HUES64 (cell line): ENCODE measurements around the gene FXR1.

Source experiments
- H3K27ac ChIP-seq: 2 replicates; pipeline ENCODE4 v1.7.0; 2013; ENCODE audit warnings: low read depth, low read length, inconsistent platforms
- H3K27me3 ChIP-seq: 2 replicates; pipeline ENCODE4 v1.6.1; 2013; ENCODE audit warnings: mild to moderate bottlenecking, low read length; ENCODE audit not compliant: insufficient read depth
- H3K36me3 ChIP-seq: 2 replicates; pipeline ENCODE4 v1.6.1; 2013; ENCODE audit warnings: mild to moderate bottlenecking, low read length; ENCODE audit not compliant: insufficient read depth
- H3K4me1 ChIP-seq: 2 replicates; pipeline ENCODE4 v1.6.1; 2013; ENCODE audit warnings: mild to moderate bottlenecking, low read length, moderate library complexity; ENCODE audit not compliant: insufficient read depth
- H3K4me3 ChIP-seq: 2 replicates; pipeline ENCODE4 v1.5.1; 2013; ENCODE audit warnings: mild to moderate bottlenecking, low read length, moderate library complexity
- H3K9ac ChIP-seq: 2 replicates; pipeline ENCODE4 v1.6.1; 2013; ENCODE audit warnings: mild to moderate bottlenecking, low read depth, low read length
- H3K9me3 ChIP-seq: 2 replicates; pipeline ENCODE4 v1.6.1; 2013; ENCODE audit warnings: low read depth, low read length; ENCODE audit not compliant: insufficient read depth
- whole genome bisulfite sequencing: fragments of 150-250, 120-280 bp; methylation state at CpG from one replicate; pipeline ENCODE4 v1.1.7; 2013; ENCODE audit warnings: missing lambda C conversion rate; 5-methylcytosine and 5-hydroxymethylcytosine counted together

FXR1 gene

DNA sequence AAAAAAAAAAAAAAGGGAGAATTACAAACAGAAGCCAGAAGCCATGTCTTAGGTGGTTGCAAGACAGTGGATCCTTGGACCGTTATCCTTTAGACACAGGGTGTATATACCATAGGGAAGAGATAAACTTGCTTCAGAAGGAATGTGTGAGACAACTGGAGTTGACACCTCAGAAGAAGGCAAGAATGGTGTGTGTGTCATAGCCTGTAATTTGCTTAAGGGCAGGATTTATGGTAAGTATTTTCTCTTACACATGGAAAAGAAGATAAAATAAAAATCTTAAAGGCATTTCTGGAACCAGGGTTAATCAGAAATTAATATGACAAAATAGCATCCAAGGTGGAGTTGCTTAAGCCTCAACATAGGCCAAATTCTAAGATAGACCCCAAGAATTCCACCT, 96.3 kb downstream of the FXR1 start:
- no peak overlapping the region for H3K4me3 ChIP-seq
- H3K27ac ChIP-seq = no peak overlapping the region
- WGBS = 88% methylated on average over 1 of the region's 1 CpG

GRCh38 chr3:181009225-181009624, 96.8 kb downstream of the FXR1 start:
- Histone ChIP-seq H3K27ac (no peak overlapping the region), H3K9ac (no peak overlapping the region)
- 75% methylated on average over 5 of the region's 5 CpGs for WGBS

More for the DNA sequence above, 96.3 kb downstream of the FXR1 start:
- H3K9ac ChIP-seq = no peak overlapping the region
- no peaks in the 10 kb centered on the region for H3K36me3 ChIP-seq
- no peaks in the 10 kb centered on the region for H3K9me3 ChIP-seq
- H3K4me1 ChIP-seq = peaks cover 6% of the 10 kb centered on the region; the same call in 1 of the 2 replicates
- no peaks in the 10 kb centered on the region for H3K27me3 ChIP-seq

GRCh38 chr3:181017690-181018089, 105.2 kb downstream of the FXR1 start:
- Histone ChIP-seq H3K4me1 (no peaks in the 10 kb centered on the region), H3K9me3 (no peaks in the 10 kb centered on the region), H3K9ac (no peak overlapping the region), H3K27ac (no peak overlapping the region), H3K27me3 (no peaks in the 10 kb centered on the region), H3K36me3 (no peaks in the 10 kb centered on the region), H3K4me3 (no peak overlapping the region)
- 100% methylated on average over 2 of the region's 2 CpGs for WGBS

More at GRCh38 chr3:181009225-181009624, 96.8 kb downstream of the FXR1 start:
- H3K36me3 ChIP-seq = no peaks in the 10 kb centered on the region
- no peaks in the 10 kb centered on the region for H3K27me3 ChIP-seq
- H3K4me3 ChIP-seq = no peak overlapping the region
- H3K9me3 ChIP-seq = no peaks in the 10 kb centered on the region
- H3K4me1 ChIP-seq = peaks cover 6% of the 10 kb centered on the region; the same call in 1 of the 2 replicates

- no peak overlapping the region for H3K9ac ChIP-seq
- peaks cover 31% of the 10 kb centered on the region; the same call in 1 of the 2 replicates for H3K9me3 ChIP-seq
- no peaks in the 10 kb centered on the region for H3K36me3 ChIP-seq
- no peaks in the 10 kb centered on the region for H3K27me3 ChIP-seq
- H3K4me3 ChIP-seq = no peak overlapping the region
- H3K27ac ChIP-seq = no peak overlapping the region
- H3K4me1 ChIP-seq = no peaks in the 10 kb centered on the region
These were observed 112.7 kb downstream of the FXR1 start for GRCh38 chr3:181025204-181025603.

DNA sequence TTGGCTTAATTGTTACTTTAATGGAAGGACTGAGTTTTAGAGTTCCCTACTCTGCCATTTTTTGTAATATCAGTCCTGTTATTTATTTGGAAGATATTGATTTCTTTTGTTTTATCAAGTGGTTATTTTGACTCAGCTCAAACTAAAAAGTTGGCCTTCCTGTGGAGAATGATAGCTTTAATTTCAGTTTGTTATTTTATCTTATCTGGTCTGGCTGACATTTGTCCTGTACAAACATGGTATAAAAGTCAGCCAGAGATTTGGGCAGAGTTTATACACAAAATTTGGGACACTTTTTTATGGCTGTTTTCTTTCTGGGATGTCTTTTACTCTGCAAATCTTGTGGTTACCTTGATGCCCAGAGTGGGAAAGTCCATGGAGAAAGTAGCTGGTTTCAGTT, 118.5 kb downstream of the FXR1 start:
- H3K36me3 ChIP-seq = no peaks in the 10 kb centered on the region
- no peak overlapping the region for H3K9ac ChIP-seq
- H3K4me1 ChIP-seq = no peaks in the 10 kb centered on the region
- H3K27me3 ChIP-seq = no peaks in the 10 kb centered on the region
- H3K9me3 ChIP-seq = peaks cover 1% of the 10 kb centered on the region; the same call in 1 of the 2 replicates
- no peak overlapping the region for H3K4me3 ChIP-seq
- H3K27ac ChIP-seq = no peak overlapping the region
